GM19324 (cell line): ENCODE measurements around the gene PDE4D.
"Not testable (repeated sequence)": the region's sequence is repeated elsewhere in the genome, so short reads cannot be mapped to it uniquely, and the experiment has no call there.

ENCODE experiments used
- ATAC-seq: cut with Tn5 transposase; IDR thresholded peaks from one replicate; pipeline ENCODE4 v1.9.1; 2021; ENCODE audit warnings: mild to moderate bottlenecking, moderate library complexity; ENCODE audit not compliant: unreplicated experiment, low FRiP score

The PDE4D gene

DNA sequence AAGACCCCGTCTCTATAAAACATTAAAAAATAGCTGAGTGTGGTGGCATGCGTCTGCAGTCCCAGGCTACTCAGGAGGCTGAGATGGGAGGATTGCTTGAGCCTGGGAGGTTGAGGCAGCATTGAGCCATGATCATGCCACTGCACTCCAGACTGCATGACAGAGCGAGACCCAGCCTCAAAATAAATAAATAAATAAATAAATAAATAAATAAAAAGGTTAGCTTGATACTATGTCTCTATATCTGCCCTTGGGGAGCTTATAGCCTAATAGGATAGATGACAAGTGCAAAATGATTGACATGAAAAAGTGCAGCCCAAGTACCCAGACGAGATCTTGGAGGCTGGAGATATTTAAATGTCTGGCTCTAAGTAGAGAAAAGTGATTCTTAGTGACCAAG, 122.6 kb downstream of the PDE4D start:
- ATAC-seq: no peak

DNA sequence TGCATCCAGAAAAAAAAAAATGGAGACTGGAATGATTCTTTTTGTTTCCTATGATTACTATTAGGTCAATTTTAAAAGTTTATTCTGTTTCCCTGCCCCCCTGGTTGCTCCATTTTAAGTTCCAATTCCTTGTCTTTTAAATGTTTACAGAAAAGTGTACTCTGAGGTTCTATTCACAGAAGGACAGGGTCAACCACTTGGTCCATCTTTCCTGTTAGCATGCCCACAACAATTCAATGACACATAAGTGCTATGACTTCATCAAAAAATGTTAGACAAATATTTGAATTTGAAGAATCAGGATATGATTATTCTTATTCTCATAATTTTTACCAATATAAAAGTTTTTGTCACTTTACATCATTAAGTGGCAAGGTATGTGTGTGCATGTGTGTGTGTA, 123.7 kb downstream of the PDE4D start:
- no peak for ATAC-seq

DNA sequence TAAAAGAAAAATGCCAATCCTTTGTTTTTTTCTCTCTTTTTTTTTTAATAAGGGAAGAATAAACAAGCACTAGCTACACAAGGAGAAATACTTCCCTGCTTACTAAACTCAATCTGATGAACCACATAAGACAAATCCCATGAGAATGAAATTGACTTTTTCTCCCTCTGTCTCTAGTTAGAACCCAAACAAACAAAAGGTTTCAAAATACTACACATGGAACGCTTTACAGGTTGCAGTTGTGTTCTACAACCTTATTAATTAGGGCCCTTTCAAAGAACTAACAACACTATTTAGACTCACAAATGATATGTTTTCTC, 124.5 kb downstream of the PDE4D start:
- ATAC-seq: no peak

GRCh38 chr5:59768152-59769040, 125.1 kb downstream of the PDE4D start:
- peak; percentile 42 for ATAC-seq

DNA sequence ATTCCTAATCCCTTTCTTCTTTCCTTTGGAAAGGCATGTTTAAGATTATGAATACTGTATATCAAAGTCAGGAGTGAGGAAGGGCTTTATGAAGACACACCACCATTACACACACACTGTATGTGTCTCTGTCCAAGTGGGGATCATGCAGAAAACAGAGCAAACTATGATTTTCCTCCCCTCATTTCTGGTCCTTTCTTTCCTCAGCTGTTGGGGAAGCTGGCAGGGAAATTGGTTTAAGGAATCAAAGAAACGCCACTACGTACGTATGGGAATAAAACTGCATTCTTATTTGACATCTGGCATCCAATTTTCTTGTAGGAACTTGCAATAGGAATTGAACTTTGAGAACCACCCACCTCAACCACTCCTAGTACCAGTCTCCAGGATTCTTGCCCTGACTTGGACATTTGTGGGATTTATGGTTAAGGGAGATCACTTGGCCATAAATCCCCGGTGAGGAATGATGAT, 125.8 kb downstream of the PDE4D start:
- ATAC-seq: no peak

GRCh38 chr5:59767211-59767605, 126.3 kb downstream of the PDE4D start:
- no peak for ATAC-seq

GRCh38 chr5:59766427-59767210, 126.9 kb downstream of the PDE4D start:
- ATAC-seq: no peak

- ATAC-seq: no peak
These were observed 128.1 kb downstream of the PDE4D start for GRCh38 chr5:59765446-59765845.

- no peak for ATAC-seq
These were observed 129.2 kb downstream of the PDE4D start for GRCh38 chr5:59764361-59764760.

DNA sequence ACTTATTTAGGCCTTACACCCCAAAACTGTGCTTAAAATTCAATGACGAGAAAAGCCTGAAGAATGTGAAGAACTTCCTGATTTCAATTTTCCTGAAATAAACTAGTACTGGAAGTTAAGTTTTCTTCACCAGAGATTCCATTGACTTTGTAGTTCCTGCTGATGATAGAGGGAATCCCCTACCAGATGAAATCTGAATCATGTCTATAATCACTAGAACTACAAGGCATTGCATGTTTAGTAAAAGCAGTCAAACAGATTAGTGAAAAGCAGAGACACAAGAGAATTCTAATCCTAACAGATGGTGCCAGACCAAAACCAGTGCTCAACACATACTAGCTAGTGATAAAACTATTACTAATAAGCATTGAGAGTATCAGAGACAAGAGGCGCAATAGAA, 130.0 kb downstream of the PDE4D start:
- ATAC-seq: no peak

DNA sequence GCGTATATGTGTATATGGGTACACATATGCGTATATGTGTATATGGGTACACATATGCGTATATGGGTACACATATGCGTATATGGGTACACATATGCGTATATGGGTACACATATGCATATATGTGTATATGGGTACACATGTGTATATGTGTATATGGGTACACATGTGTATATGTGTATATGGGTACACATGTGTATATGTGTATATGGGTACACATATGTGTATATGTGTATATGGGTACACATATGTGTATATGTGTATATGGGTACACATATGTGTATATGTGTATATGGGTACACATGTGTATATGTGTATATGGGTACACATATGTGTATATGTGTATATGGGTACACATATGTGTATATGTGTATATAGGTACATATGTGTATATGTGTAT, 131.3 kb downstream of the PDE4D start:
- ATAC-seq: not testable (repeated sequence)

DNA sequence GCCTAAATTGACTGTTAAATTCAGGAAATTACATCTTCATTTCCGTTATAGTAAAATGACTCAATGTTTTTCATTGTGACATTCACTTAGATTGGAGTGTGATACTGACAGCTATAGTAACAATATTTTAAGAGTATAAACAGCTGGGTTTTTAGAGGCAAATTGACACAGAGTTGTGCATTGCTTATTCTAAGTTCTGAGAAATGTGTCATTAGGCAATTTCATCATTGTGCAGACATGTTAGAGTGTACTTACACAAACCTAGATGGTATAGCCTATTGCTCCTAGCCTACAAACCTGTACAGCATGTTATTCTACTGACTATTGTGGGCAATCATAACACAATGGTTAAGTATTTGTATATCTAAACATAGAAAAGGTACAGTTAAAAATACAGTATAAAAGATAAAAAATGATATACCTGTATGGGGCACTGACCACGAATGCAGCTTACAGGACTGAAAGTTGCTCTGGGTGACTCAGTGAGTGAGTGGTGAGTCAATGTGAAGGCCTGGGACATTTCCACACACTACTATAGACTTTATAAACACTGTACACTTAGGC, 132.7 kb downstream of the PDE4D start:
- no peak for ATAC-seq

- no peak for ATAC-seq
These were observed 133.8 kb downstream of the PDE4D start for GRCh38 chr5:59759600-59760351.

GRCh38 chr5:59758566-59758965, 135.0 kb downstream of the PDE4D start:
- no peak for ATAC-seq

- ATAC-seq: no peak
These were observed 136.1 kb downstream of the PDE4D start for GRCh38 chr5:59757442-59757841.

DNA sequence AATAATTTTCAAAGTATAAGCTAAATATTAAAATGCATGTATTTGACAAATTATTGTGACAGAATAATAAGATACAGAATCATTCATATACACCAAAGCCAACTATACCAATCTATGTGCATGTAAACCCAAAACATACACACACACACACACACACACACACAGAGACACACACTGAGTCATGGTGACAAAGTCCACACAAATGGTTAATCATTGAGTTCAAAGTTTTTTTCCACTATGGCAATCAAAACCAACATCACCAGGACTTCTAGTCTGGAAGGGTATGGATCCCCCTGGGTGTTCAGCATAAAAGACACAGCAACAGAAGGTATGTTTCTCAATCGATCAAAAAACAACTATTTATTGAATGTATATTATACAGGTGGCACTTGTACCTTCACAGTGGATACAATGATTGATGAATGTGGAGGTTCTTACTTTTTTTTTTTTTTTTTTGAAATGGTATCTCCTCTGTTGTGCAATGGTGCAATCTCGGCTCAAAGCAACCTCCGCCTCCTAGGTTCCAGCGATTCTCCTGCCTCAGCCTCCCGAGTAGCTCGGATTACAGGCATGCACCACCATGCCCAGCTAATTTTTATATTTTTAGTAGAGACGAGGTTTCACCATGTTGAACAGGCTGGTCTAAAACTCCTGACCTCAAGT, 137.0 kb downstream of the PDE4D start:
- no peak for ATAC-seq

DNA sequence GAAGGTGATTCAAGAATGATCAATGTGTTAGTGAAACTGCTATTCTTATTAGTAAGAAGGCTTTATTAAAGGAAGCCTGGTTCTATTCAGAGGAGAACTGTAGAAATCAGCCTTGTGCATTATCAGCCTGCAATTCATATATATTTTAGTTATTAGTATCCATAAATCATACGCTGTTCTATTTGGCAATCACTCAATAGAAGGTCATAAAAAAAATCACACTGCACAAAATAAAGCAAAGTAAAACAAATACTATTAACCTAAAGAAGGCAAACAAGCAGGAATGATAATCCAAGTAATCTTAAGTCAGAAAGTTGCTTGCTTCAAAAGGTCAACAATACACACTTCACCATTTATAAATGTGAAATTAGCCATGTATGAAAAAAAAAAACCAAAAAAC, 138.1 kb downstream of the PDE4D start:
- ATAC-seq: no peak

GRCh38 chr5:59753599-59753998, 139.9 kb downstream of the PDE4D start:
- no peak for ATAC-seq

DNA sequence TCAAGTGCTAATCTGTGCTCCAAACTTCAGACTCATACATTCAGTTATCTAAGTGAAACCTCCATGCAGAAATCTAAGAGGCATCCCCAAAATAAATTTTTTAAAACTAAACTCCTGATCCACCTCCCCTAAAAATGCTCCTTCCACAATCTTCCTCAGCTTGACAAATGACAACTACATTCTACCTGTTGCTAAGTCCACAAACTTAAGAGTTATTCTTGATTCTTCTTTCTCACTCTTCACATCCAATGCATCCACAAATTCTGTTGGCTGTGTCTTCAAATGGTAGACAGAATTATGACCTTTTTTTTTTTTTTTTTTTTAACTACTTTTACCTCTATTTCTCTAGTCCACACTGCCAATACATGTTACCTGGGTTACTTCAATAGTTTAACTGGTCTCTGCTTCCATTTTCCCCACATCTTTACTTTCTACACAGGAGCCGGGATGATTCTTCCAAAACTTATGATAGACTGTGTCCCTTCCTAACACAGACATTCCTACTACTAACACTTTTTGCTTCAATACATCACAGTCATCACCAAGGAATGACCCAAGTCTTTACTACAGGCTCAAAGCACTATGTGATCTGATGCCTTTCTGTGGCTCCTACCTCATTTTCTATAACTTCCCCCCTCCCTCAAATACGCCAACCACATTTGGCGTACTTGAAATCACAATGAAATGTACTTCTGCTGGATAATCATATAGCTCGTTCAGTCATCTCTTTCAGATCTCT, 143.6 kb downstream of the PDE4D start:
- ATAC-seq: no peak
